Heart left ventricle (tissue), 13 donors: ENCODE measurements around the gene FAM124A.

Source experiments
- POLR2A ChIP-seq, 2 donors: fragments of 450-650 bp; IDR thresholded peaks; one replicate each; pipeline ENCODE4 v1.6.1; 2017; ENCODE audit warnings: antibody characterized with exemption in 2 of 2, mild to moderate bottlenecking in 2 of 2, moderate library complexity in 2 of 2
- TF ChIP-seq, protein P1 (sequence below), 12 donors: fragments of 200-600 bp; sonication (generic) in 4 of 12; IDR thresholded peaks; one replicate each; pipeline versions ENCODE4 v1.5.0 to v1.8.0; 2018 to 2022; ENCODE audit warnings: antibody characterized with exemption in 12 of 12, mild to moderate bottlenecking in 5 of 12
- donor health status: ischemic (EF 13 %, LVEDD 7.1; RV severe dilation, severe dysfunction).
- donor health status: DM: no; HTN: yes; CAD: no.
- donor health status: DM: no; HTN: no; CAD: no.
- donor health status: ischemic (EF 25% LVEDD 6.9; RV normal size, moderate dysfunction).
- donor health status: ischemic (EF 25% LVEDD 5.7; RV mildly dilated, moderate dysfunction).
- donor health status: ischemic (EF 35%, LVEDD 5.7; RV mildly dilated, moderate dysfunction).
- donor health status: nonischemic (EF 11% LVEDD 7.7; RV severe dilation, severe dysfunction).
- donor health status: DM: yes; HTN: yes; CAD: no.
- donor health status: PGD.
- donor health status: ischemic (EF 29% LVEDD 5.4; RV normal size, mild dysfunction).
- donor health status: nonischemic (EF 23%, LVEDD 6.1; RV moderate dilation, normal function).

DNA sequence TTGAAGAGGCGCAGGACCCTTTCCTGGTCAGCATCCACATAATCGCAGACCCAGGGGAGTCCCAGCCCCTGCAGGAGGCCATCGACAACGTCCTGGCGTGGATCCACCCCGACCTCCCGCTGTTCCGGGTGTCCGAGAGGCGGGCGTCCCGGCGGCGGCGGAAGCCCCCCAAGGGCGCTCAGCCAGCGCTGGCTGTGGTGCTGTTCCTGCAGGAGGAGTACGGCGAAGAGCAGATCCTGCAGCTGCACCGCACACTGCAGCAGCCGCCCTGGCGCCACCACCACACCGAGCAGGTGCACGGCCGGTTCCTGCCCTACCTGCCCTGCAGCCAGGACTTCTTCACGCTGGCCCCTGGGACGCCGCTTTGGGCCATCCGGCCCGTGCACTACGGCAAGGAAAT is 29.3 kb downstream of the FAM124A start:
- TF ChIP-seq, protein P1, sequence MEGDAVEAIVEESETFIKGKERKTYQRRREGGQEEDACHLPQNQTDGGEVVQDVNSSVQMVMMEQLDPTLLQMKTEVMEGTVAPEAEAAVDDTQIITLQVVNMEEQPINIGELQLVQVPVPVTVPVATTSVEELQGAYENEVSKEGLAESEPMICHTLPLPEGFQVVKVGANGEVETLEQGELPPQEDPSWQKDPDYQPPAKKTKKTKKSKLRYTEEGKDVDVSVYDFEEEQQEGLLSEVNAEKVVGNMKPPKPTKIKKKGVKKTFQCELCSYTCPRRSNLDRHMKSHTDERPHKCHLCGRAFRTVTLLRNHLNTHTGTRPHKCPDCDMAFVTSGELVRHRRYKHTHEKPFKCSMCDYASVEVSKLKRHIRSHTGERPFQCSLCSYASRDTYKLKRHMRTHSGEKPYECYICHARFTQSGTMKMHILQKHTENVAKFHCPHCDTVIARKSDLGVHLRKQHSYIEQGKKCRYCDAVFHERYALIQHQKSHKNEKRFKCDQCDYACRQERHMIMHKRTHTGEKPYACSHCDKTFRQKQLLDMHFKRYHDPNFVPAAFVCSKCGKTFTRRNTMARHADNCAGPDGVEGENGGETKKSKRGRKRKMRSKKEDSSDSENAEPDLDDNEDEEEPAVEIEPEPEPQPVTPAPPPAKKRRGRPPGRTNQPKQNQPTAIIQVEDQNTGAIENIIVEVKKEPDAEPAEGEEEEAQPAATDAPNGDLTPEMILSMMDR (IDR thresholded peaks at IDR 0.05), result no peak
- no peak for TF ChIP-seq POLR2A (IDR thresholded peaks at IDR 0.05)
